GM10266 (cell line): ENCODE measurements around the gene UQCRHL.

Experiments
- DNase-seq: peaks from one replicate; pipeline ENCODE4 v3.0.0; 2012; ENCODE audit errors: extremely low spot score
- CTCF ChIP-seq: IDR thresholded peaks from 2 replicates; pipeline ENCODE4 v1.5.1; 2012; ENCODE audit warnings: mild to moderate bottlenecking, low read depth; ENCODE audit not compliant: control insufficient read depth, insufficient read depth; ENCODE audit errors: missing control alignments

The UQCRHL gene

GRCh38 chr1:15777909-15778707 is 29.3 kb downstream of the UQCRHL start:
- no peak for TF ChIP-seq CTCF
- DNase-seq, result no peak

GRCh38 chr1:15775706-15776105 is 31.7 kb downstream of the UQCRHL start:
- no peak for DNase-seq
- no peak for TF ChIP-seq CTCF

- no peak for DNase-seq
- TF ChIP-seq CTCF, result no peak
Observed at GRCh38 chr1:15771836-15772515, 35.5 kb downstream of the UQCRHL start.

GRCh38 chr1:15770313-15770962 is 37.0 kb downstream of the UQCRHL start:
- no peak for DNase-seq
- no peak for TF ChIP-seq CTCF

- DNase-seq, result no peak
- TF ChIP-seq CTCF, result no peak
Observed at GRCh38 chr1:15768388-15768787, 39.1 kb downstream of the UQCRHL start.

- no peak for DNase-seq
- no peak for TF ChIP-seq CTCF
Observed at GRCh38 chr1:15767941-15768340, 39.5 kb downstream of the UQCRHL start.
